Panc1 (cell line): ENCODE measurements around the gene ADAM22. TPM values are rescaled to one million over a fixed set of nuclear protein-coding genes. Genes with fewer than 3 reads are reported as not detected.

Source experiments
- ATAC-seq: fragments of 200-7000 bp; cut with Tn5 transposase; 2 replicates; pipeline ENCODE4 v1.9.1; 2020; ENCODE audit warnings: mild to moderate bottlenecking, moderate library complexity
- BruUV-seq: library from RNA; stranded (reverse); fragments of 400-500 nt; replicated peaks from 2 replicates; lab custom pipeline; 2021; lab: Mats Ljungman, UMichigan
- CTCF ChIA-PET: fragments of 300-600 bp; sonication (Branson Sonifier 250); formaldehyde crosslinking; loops from one replicate; lab custom pipeline; 2022; ENCODE audit warnings: antibody characterized with exemption; lab: Charles Lee
- POLR2A ChIA-PET: fragments of 300-600 bp; sonication (Branson Sonifier 250); formaldehyde crosslinking; loops from one replicate; lab custom pipeline; 2022; ENCODE audit warnings: antibody characterized with exemption; lab: Charles Lee
- DNase-seq: peaks from one replicate; pipeline ENCODE4 v3.0.0-alpha.2; 2010; ENCODE audit warnings: low read depth, low spot score
- H3K27ac ChIP-seq: 2 replicates; pipeline ENCODE4 v1.5.1; 2011; ENCODE audit warnings: mild to moderate bottlenecking, low read length, inconsistent platforms
- H3K27me3 ChIP-seq: fragments of 200-500 bp; sonication (Bioruptor generic); 2 replicates; pipeline ENCODE4 v1.6.0; 2014; ENCODE audit warnings: low read length, inconsistent platforms; ENCODE audit not compliant: control insufficient read depth, insufficient read depth
- H3K36me3 ChIP-seq: fragments of 200-500 bp; sonication (Bioruptor generic); 2 replicates; pipeline ENCODE4 v1.5.1; 2014; ENCODE audit warnings: inconsistent platforms, mild to moderate bottlenecking, low read length, moderate library complexity; ENCODE audit not compliant: control insufficient read depth, insufficient read depth
- H3K4me1 ChIP-seq: 2 replicates; pipeline ENCODE4 v1.5.1; 2011; ENCODE audit warnings: inconsistent platforms, mild to moderate bottlenecking, low read length, moderate library complexity; ENCODE audit not compliant: control insufficient read depth, insufficient read depth
- H3K4me3 ChIP-seq, 2 experiments: 2 replicates each; pipeline ENCODE4 v1.5.1; 2011 to 2012; ENCODE audit warnings: low read depth in 2 of 2, low read length in 2 of 2, mild to moderate bottlenecking in 2 of 2, inconsistent platforms in 1 of 2, moderate library complexity in 1 of 2
- H3K9me3 ChIP-seq: fragments of 200-500 bp; sonication (Bioruptor generic); 2 replicates; pipeline ENCODE4 v1.5.1; 2014; ENCODE audit warnings: low read depth, mild to moderate bottlenecking, inconsistent platforms, low read length, moderate library complexity; ENCODE audit not compliant: control insufficient read depth, insufficient read depth
- CTCF ChIP-seq: fragments of 450-650 bp; IDR thresholded peaks from 2 replicates; pipeline ENCODE4 v1.5.1; 2017; ENCODE audit warnings: mild to moderate bottlenecking
- POLR2AphosphoS5 ChIP-seq: IDR thresholded peaks from 2 replicates; pipeline ENCODE4 v1.6.1; 2012; ENCODE audit warnings: mild to moderate bottlenecking, low read depth, low read length, moderate library complexity
- REST ChIP-seq, 2 experiments: IDR thresholded peaks; 2 replicates each; pipeline ENCODE4 v1.6.1; 2011 to 2012; ENCODE audit warnings: low read depth in 2 of 2, control low read depth in 1 of 2, low read length in 1 of 2, mild to moderate bottlenecking in 1 of 2, moderate library complexity in 1 of 2; ENCODE audit not compliant: insufficient read depth in 1 of 2
- SIN3A ChIP-seq: IDR thresholded peaks from 2 replicates; pipeline ENCODE4 v1.6.1; 2012; ENCODE audit warnings: low read depth, mild to moderate bottlenecking, low read length, moderate library complexity, borderline replicate concordance; ENCODE audit not compliant: insufficient read depth
- TCF7L2 ChIP-seq: IDR thresholded peaks from 2 replicates; pipeline ENCODE4 v1.6.1; 2011; ENCODE audit warnings: mild to moderate bottlenecking, low read depth, low read length, inconsistent platforms
- in situ Hi-C: cut with HindIII; loops from 2 replicates; pipeline ENCODE4 v1.10.0; 2016; ENCODE audit warnings: low sequenced_read_pairs, low pct_unique_long_range_greater_than_20kb
- intact Hi-C: fragments of 100-400 bp; cut with micrococcal nuclease; formaldehyde crosslinking; loops from one replicate; pipeline ENCODE4 v1.10.0; 2022; ENCODE audit not compliant: unreplicated experiment
- total RNA-seq: library from RNA; stranded (reverse); gene quantifications from one replicate; pipeline ENCODE4 v1.2.1, GENCODE V29; 2021; ENCODE audit not compliant: unreplicated experiment

ADAM22 gene
- total RNA-seq, 1 experiment from 2014 or later, result 4.2 TPM

GRCh38 chr7:88102675-88103074 is 168.6 kb downstream of the ADAM22 start:
- BruUV-seq, result no TSS peak
- Histone ChIP-seq H3K9me3 (no peaks in the 10 kb centered on the region), H3K4me3 (no peak overlapping the region), H3K4me1 (no peaks in the 10 kb centered on the region), H3K27ac (no peak overlapping the region), H3K27me3 (no peaks in the 10 kb centered on the region), H3K36me3 (no peaks in the 10 kb centered on the region)
- intact Hi-C loops, result no loop called here
- TF ChIP-seq REST (IDR thresholded peaks at IDR 0.05; ENCODE audit: insufficient read depth in 1 of 2, low read depth in 2 of 2, low read length in 1 of 2) (no peak), CTCF (no peak), POLR2AphosphoS5 (no peak), TCF7L2 (no peak), SIN3A (no peak)
- ATAC-seq (no peak), DNase-seq (no peak)
- in situ Hi-C loops, result no loop called here
- ChIA-PET CTCF (no interaction called here), POLR2A (no interaction called here)

GRCh38 chr7:88104732-88105131 is 170.7 kb downstream of the ADAM22 start:
- TF ChIP-seq SIN3A (no peak), POLR2AphosphoS5 (no peak), TCF7L2 (no peak), REST (IDR thresholded peaks at IDR 0.05; ENCODE audit: insufficient read depth in 1 of 2, low read depth in 2 of 2, low read length in 1 of 2) (no peak), CTCF (no peak)
- ChIA-PET POLR2A (no interaction called here), CTCF (no interaction called here)
- Histone ChIP-seq H3K4me1 (no peaks in the 10 kb centered on the region), H3K27me3 (no peaks in the 10 kb centered on the region), H3K4me3 (no peak overlapping the region), H3K36me3 (no peaks in the 10 kb centered on the region), H3K9me3 (no peaks in the 10 kb centered on the region), H3K27ac (no peak overlapping the region)
- BruUV-seq, result no TSS peak
- DNase-seq (no peak), ATAC-seq (no peak)
- intact Hi-C loops, result no loop called here
- in situ Hi-C loops, result no loop called here
